Heart right ventricle (tissue), 16 donors: ENCODE results near the gene SPSB3. TPM values are rescaled to one million over a fixed set of nuclear protein-coding genes. Genes with fewer than 3 reads are reported as not detected.

ENCODE experiments used
- ATAC-seq, 8 donors: fragments of 200-7000 bp; cut with Tn5 transposase; one replicate each; pipeline ENCODE4 v1.9.1; 2020; ENCODE audit warnings: mild to moderate bottlenecking in 8 of 8, moderate library complexity in 8 of 8, moderate number of reproducible peaks in 1 of 8
- DNase-seq, 2 donors: peaks; one replicate each; pipeline ENCODE4 v3.0.0-alpha.2; 2020
- H3K27ac ChIP-seq, 10 donors: fragments of 200-600 bp; sonication (generic) in 2 of 10; one replicate each; pipeline versions ENCODE4 v1.5.0 to v1.8.0; 2020 to 2022; ENCODE audit warnings: mild to moderate bottlenecking in 3 of 10
- H3K27me3 ChIP-seq, 7 donors: fragments of 200-600 bp; one replicate each; pipeline ENCODE4 v1.8.0; 2021 to 2022; ENCODE audit warnings: mild to moderate bottlenecking in 2 of 7
- H3K36me3 ChIP-seq, 9 donors: fragments of 200-600 bp; sonication (generic) in 1 of 9; one replicate each; pipeline versions ENCODE4 v1.5.0 to v1.8.0; 2020 to 2022; ENCODE audit warnings: mild to moderate bottlenecking in 2 of 9
- H3K4me1 ChIP-seq, 9 donors: fragments of 200-600 bp; sonication (generic) in 1 of 9; one replicate each; pipeline versions ENCODE4 v1.5.0 to v1.8.0; 2020 to 2022; ENCODE audit warnings: mild to moderate bottlenecking in 4 of 9
- H3K4me3 ChIP-seq, 10 donors: fragments of 200-600 bp; sonication (generic) in 2 of 10; one replicate each; pipeline versions ENCODE4 v1.5.0 to v1.8.0; 2020 to 2022; ENCODE audit warnings: mild to moderate bottlenecking in 7 of 10, moderate library complexity in 2 of 10
- H3K9me3 ChIP-seq, 11 donors: fragments of 200-600 bp in 10 of 11; sonication (generic) in 2 of 11; one replicate each; pipeline versions ENCODE4 v1.5.0 to v1.8.0; 2013 to 2022; ENCODE audit warnings: mild to moderate bottlenecking in 2 of 11, control low read depth in 1 of 11, moderate library complexity in 1 of 11
- WGBS, 2 donors: extraction: QIAGEN DNeasy Blood & Tissue Kit; methylation state at CpG; one replicate each; pipeline ENCODE4 v1.1.7; 2013; ENCODE audit warnings: inconsistent platforms in 1 of 2; 5-methylcytosine and 5-hydroxymethylcytosine counted together
- intact Hi-C, 10 donors: fragments of 100-400 bp; cut with DNase I; formaldehyde crosslinking; loops; one replicate each; pipeline versions ENCODE4 v1.11.1 to v1.14.2; 2022
- polyA plus RNA-seq, 2 donors: library from polyadenylated mRNA; stranded (reverse); fragments of 200-250 nt; gene quantifications; one replicate each; pipeline ENCODE4 v1.2.3, GENCODE V29; 2013
- total RNA-seq, 10 donors: library from RNA; stranded (reverse); fragmentation: NEBNext Ultra II Directional in 3 of 10; extraction: Animal tissue kit (Norgen Biotek cat#: 25700) in 3 of 10; gene quantifications; one replicate each; pipeline versions ENCODE4 v1.2.1 to v1.2.4, GENCODE V29; 2021 to 2023
- TF ChIP-seq, protein P1 (sequence below), 9 donors: fragments of 200-600 bp; sonication (generic) in 2 of 9; IDR thresholded peaks; one replicate each; pipeline versions ENCODE4 v1.5.0 to v1.8.0; 2021 to 2022; ENCODE audit warnings: antibody characterized with exemption in 9 of 9, mild to moderate bottlenecking in 5 of 9, moderate library complexity in 1 of 9
- donor health status: Arrhythmogenic right ventricular cardiomyopathy.
- donor health status: ischemic (EF 13 %, LVEDD 7.1; RV severe dilation, severe dysfunction).
- donor health status: healthy with polysubstance abuse.
- donor health status: DM: no; HTN: yes; CAD: no.
- donor health status: DM: no; HTN: no; CAD: no.
- donor health status: ischemic (EF 25% LVEDD 6.9; RV normal size, moderate dysfunction).
- donor health status: ischemic (EF 25% LVEDD 5.7; RV mildly dilated, moderate dysfunction).
- donor health status: healthy.
- donor health status: DM: yes; HTN: yes; CAD: no.
- donor health status: Ischemic cardiomyopathy.
- donor health status: ischemic (EF 35%, LVEDD 5.7; RV mildly dilated, moderate dysfunction).
- donor health status: nonischemic (EF 11% LVEDD 7.7; RV severe dilation, severe dysfunction).
- donor health status: DM: yes; HTN: yes; CAD: no.
- donor health status: PGD.
- donor health status: ischemic (EF 29% LVEDD 5.4; RV normal size, mild dysfunction).
- donor health status: nonischemic (EF 23%, LVEDD 6.1; RV moderate dilation, normal function).

The SPSB3 gene
- total and polyA plus RNA-seq, 12 donors = 25.1 to 97.7 (median 27.2) TPM

GRCh38 chr16:1769402-1770300 is 12.7 kb downstream of the SPSB3 start:
- intact Hi-C loops = loop anchor here in 2 of 10 donors (5.0 kb wide), 1 partner anchor 62 kb away; the partner anchor contains the start of gene MAPK8IP3 (in 2 of the 2)
- DNase-seq = no peak
- Histone ChIP-seq H3K27me3 (no peaks in the 10 kb centered on the region), H3K4me3 (peak overlapping the region in 9 of 10 donors; percentile 88 to 100 (median 97)), H3K4me1 (peaks cover 27 to 43% (median 34%) of the 10 kb centered on the region in 9 donors), H3K27ac (peak overlapping the region in 9 of 10 donors; percentile 83 to 99 (median 97)), H3K9me3 (no peaks in the 10 kb centered on the region), H3K36me3 (peaks cover 0 to 52% (median 37%) of the 10 kb centered on the region in 9 donors)
- 76 to 81% methylated on average over 26 to 27 of the region's 27 CpGs for WGBS, 2 donors
- TF ChIP-seq, protein P1, sequence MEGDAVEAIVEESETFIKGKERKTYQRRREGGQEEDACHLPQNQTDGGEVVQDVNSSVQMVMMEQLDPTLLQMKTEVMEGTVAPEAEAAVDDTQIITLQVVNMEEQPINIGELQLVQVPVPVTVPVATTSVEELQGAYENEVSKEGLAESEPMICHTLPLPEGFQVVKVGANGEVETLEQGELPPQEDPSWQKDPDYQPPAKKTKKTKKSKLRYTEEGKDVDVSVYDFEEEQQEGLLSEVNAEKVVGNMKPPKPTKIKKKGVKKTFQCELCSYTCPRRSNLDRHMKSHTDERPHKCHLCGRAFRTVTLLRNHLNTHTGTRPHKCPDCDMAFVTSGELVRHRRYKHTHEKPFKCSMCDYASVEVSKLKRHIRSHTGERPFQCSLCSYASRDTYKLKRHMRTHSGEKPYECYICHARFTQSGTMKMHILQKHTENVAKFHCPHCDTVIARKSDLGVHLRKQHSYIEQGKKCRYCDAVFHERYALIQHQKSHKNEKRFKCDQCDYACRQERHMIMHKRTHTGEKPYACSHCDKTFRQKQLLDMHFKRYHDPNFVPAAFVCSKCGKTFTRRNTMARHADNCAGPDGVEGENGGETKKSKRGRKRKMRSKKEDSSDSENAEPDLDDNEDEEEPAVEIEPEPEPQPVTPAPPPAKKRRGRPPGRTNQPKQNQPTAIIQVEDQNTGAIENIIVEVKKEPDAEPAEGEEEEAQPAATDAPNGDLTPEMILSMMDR (IDR thresholded peaks at IDR 0.05) = no peak
- peak in 3 of 8 donors; percentile 0 to 3 (median 1) for ATAC-seq

- Histone ChIP-seq H3K27me3 (no peaks in the 10 kb centered on the region), H3K27ac (peak overlapping the region in 1 of 10 donors; percentile 39), H3K4me3 (no peak overlapping the region), H3K4me1 (peaks cover 20 to 35% (median 26%) of the 10 kb centered on the region in 9 donors), H3K9me3 (no peaks in the 10 kb centered on the region), H3K36me3 (peaks cover 0 to 60% (median 37%) of the 10 kb centered on the region in 9 donors)
- 81 to 83% methylated on average over 25 to 26 of the region's 26 CpGs for WGBS, 2 donors
- ATAC-seq (peak in 1 of 8 donors; percentile 0), DNase-seq (no peak)
- intact Hi-C loops = loop anchor here in 1 of 10 donors (5.0 kb wide), 1 partner anchor 62 kb away; the partner anchor contains the start of gene MAPK8IP3
- TF ChIP-seq, protein P1 (IDR thresholded peaks at IDR 0.05) = no peak
Measured at GRCh38 chr16:1768767-1769401, 13.5 kb downstream of the SPSB3 start.

DNA sequence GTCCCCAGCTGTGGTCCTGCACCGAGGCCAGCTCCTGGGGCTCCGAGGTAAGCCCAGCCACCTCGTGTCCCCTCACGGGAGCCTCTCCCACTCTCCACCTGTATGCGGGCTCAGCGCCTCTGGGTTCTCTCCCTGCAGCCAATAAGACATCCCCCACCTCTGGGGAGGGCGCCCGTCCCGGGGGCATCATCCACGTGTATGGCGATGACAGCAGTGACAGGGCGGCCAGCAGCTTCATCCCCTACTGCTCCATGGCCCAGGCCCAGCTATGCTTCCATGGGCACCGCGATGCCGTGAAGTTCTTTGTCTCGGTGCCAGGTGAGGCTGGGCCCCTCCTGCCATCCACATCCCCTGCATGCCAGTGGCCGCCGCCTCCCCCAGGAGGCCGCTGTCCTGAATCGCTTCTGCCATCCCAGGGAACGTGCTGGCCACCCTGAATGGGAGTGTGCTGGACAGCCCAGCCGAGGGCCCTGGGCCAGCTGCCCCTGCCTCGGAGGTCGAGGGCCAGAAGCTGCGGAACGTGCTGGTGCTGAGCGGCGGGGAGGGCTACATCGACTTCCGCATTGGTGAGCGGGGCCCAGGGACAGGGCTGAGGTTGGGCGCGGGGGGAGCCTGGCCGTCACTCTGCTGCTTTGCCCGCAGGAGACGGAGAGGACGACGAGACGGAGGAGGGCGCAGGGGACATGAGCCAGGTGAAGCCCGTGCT is 14.2 kb downstream of the SPSB3 start:
- Histone ChIP-seq H3K27me3 (no peaks in the 10 kb centered on the region), H3K27ac (no peak overlapping the region), H3K4me1 (peaks cover 18 to 29% (median 23%) of the 10 kb centered on the region in 9 donors), H3K9me3 (no peaks in the 10 kb centered on the region), H3K4me3 (no peak overlapping the region), H3K36me3 (peaks cover 0 to 66% (median 37%) of the 10 kb centered on the region in 9 donors)
- TF ChIP-seq, protein P1 (IDR thresholded peaks at IDR 0.05) = no peak
- 86 to 87% methylated on average over 41 of the region's 41 CpGs for WGBS, 2 donors
- intact Hi-C loops = loop anchor here in 1 of 10 donors (5.0 kb wide), 1 partner anchor 61 kb away; the partner anchor contains the start of gene MAPK8IP3
- DNase-seq (no peak), ATAC-seq (no peak)
